HG02759 (cell line): ENCODE data around the gene TTYH1.
A peak's percentile ranks its signal among the peaks of the same experiment; 100 is the strongest.
"Not testable (repeated sequence)": the region's sequence is repeated elsewhere in the genome, so short reads cannot be mapped to it uniquely, and the experiment has no call there.

Experiments
- ATAC-seq: cut with Tn5 transposase; IDR thresholded peaks from one replicate; pipeline ENCODE4 v1.9.1; 2021; ENCODE audit warnings: mild to moderate bottlenecking, moderate library complexity; ENCODE audit not compliant: unreplicated experiment

TTYH1 gene

GRCh38 chr19:54458648-54459281 lies 43.5 kb downstream of the TTYH1 start:
- ATAC-seq, result no peak

DNA sequence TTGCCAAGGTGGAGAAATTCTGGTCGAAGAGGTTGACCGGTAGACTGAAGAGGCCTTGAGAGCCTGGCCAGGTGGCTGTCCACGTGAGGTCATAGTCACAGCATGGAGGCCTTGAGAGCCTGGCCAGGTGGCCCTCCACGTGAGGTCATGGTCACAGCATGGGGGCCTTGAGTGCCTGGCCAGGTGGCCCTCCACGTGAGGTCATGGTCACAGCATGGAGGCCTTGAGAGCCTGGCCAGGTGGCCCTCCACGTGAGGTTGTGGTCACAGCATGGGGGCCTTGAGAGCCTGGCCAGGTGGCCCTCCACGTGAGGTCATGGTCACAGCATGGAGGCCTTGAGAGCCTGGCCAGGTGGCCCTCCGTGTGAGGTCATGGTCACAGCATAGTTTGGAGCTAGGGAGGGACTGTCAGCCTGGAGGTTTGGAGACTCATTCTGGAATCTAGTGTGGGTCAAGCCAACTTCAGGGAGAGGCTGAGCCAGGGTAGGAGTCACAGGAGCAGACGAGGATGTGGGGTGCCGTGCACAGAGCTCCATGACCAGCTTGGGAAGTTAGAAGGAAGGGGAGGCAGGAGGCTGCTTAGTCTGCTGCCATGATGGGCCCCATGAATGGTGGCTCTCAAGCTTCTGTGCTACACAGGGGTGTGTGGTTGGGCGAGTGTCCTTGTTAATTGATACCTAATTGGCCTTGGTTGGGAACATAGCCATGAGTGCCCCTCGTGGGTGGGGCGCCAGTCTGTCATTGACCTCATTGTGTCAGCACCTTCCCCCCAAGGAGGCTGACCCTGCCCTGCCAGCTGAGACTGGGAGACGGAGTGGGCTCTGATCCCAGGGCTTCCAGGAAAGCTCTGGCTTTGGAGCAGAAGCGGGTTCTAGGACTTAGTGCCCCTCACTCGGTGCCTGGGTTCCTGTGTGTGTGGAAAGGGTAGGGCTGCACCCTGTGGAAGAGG lies 44.3 kb downstream of the TTYH1 start:
- no peak for ATAC-seq

DNA sequence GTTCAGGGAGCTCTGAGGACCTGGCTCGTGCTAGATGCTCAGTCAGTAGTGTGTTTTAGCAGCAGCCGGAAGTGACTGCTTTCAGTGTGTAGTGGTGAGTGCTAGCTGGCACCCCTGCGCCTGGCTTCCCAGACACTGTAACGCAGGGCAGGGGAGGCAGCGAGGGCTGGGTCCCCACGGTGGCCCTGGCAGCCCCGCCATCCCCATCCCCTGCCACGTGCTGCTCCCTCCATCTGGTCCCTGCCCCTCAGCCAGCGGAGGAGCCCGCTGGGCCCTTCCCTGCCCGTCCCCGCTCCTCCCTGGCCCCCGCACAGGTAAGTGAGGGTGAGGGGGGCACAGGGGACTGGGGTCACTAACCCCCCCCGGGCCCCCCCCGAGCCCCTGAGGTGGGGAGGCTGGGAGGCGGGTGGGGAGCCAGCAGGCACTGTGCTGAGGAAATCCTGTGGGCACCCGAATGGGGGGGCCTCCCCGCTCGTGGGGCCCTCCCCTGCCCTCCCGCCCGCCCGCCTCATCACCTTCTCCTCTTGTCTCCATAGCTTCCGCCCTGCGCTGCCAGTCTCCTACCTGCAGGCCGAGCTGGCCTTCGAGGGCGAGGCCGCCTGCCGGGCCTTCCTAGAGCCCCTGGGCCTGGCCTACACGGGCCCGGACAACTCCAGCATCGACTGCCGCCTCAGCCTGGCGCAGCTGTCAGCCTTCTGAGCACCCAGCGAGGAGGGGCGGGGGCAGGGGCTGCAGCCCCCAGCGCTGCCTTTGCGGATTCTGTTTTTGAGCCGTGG lies 45.2 kb downstream of the TTYH1 start:
- no peak for ATAC-seq

DNA sequence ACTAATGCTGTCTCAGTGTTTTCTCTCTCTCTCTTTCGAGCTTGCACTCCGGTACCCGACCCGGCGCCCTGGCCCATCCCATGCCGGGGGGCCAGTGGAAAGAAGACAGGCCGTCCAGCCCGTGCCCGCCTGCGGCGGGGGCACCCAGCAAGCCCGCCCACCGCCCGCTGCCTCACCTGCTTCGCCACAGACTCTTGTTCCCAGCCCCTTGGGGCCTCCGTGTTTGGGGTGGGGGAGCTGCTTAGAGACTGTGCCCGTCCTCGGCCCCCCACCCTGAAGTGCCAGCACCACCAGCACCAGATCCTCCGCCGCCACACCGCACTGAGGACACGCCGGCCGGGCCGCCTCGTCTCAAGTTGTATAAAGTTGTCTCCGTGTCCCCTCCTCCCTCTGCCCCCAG lies 45.9 kb downstream of the TTYH1 start:
- ATAC-seq, result no peak

DNA sequence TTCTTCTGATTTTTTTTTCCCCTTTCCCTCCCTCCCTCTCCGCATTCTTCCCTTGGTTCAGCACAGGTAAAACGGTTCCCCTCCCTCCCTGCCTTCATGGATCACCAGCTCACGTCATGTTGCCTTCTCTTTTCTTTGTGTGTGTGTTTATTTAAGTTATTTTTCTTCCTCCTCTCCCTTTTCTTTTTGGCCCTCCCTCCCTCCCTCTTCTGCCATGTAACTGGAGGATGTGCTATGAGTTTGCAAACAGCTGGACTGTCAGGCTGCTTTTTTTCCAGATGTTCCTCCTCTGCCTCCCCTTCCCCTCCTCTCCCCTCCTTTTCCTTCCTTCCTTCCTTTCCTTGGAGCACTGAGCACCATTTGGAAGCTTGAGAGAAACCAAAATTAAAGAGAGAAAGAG lies 46.3 kb downstream of the TTYH1 start:
- no peak for ATAC-seq

DNA sequence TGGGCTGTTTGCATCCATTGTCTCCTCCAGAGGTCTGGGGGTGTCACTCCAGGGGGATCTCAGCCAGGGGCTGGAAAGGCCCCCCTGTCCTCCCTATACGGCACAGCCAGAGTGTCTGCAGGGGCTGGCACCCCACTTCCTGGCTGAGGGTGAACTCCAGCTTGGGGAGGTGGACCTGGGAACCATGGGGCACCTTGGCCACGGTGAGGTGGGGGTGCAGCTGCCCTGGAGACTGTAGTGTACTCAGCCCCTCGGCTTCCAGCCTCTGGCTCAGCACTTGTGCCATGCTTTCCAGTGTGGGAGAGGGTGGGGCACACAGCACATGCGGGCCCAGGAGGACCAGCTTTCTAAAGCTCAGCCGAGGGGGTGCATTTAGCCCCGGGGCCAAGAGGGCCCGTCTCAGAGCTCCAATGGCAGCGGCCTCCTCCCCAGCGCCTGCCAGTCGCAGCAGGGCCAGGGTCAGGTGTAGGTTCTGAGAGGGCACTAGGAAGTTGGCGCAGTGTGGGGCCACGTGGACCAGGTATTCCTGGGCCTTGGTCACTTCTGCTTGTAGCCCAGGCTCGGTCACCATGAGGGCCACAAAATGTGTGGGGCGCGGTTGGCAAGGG lies 46.9 kb downstream of the TTYH1 start:
- no peak for ATAC-seq

GRCh38 chr19:54462655-54463530 lies 47.6 kb downstream of the TTYH1 start:
- peak; percentile 12 for ATAC-seq

DNA sequence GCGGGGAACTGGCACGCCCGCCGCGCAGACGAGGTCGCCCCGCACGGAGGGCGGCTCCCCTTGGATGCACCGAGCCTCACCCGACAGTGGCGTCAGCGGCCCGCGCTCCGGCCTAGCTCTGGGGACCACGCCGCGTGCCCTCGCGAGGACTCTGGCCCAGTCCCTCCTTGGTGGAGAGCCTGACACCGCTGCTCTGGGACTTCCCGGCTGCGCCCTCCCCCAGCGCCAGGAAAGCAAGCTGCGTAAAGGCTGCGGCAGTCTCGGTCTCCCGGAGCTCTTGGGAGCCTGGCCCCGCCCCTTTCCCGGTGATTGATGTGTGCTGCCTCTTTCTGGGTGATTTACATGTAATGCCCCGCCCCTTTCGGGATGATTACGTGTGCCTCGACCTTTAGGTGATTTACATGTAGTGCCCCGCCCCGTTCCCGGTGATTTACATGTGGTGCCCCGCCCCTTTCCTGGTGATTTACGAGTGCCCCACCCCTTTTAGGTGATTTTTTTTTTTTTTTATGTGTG lies 48.3 kb downstream of the TTYH1 start, which contains the start of gene LENG9:
TSS of gene LENG9 (minus strand) at position 248 of the 513 bp plus-strand sequence. CDS start 252 bp downstream, outside the sequence.
- ATAC-seq, result peak; percentile 52

DNA sequence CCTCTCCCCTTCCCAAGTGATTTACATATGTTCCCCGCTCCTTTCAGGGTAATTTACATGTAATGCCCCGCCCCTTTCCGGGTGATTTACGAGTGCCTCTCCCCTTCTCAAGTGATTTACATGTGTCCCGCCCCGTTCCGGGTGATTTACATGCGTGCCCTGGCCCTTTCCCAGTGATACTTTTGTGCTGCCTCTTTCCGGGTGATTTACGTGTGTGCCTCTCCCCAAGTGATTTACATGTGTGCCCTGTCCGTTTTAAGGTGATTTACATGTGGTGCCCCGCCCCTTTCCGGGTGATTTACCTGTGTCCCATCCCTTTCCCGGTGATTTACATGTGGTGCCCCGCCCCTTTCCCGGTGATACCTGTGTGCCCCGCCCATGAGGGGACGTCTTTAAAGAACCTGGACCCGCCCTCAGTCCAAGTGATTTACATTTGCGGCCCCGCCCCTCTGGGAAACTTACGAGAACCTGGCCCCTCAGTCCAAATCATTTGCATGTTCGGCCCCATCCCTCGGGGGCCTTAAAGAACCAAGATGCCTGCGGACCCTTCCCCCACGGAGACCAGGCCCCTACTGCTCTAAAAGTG lies 48.9 kb downstream of the TTYH1 start:
- ATAC-seq, result peak; percentile 47

DNA sequence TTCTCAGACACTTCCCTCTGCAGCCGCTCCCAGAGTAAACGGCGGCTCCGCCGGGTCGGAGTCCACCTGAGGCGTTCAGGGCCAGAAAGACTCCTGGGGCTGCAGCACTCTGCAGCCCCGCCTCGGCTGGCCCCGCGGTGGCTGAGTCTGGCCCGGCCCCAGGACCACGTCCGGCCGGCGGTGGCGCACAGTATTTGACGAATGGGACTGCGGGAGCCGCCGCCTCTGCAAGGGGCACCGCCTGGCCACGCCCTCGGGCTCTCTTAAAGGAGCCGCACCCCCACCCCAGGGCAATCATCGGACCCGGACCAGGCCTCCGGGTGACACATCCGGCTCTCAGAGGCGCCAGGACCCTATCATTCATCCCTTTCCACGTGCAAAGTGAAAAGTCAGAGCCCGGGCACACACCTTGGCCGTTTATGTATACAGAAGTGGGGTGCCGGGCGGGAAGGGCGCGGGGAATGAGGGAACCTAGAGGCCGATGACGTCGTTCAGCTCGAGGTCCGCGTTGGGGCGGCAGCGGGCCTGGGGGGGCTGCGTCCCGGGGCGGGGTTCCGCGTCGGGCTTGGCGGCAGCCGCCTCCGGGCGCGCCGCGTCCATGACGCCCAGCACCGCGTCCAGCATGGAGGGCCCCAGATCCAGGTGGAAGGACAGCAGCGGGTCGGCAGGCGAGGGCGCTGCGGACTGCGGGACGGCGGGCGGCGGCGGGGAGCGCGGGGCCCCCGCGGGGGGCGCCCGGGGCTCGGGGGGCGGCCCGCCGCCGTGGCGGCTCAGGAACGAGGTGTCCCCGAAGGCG lies 49.6 kb downstream of the TTYH1 start:
- ATAC-seq, result peak; percentile 57

DNA sequence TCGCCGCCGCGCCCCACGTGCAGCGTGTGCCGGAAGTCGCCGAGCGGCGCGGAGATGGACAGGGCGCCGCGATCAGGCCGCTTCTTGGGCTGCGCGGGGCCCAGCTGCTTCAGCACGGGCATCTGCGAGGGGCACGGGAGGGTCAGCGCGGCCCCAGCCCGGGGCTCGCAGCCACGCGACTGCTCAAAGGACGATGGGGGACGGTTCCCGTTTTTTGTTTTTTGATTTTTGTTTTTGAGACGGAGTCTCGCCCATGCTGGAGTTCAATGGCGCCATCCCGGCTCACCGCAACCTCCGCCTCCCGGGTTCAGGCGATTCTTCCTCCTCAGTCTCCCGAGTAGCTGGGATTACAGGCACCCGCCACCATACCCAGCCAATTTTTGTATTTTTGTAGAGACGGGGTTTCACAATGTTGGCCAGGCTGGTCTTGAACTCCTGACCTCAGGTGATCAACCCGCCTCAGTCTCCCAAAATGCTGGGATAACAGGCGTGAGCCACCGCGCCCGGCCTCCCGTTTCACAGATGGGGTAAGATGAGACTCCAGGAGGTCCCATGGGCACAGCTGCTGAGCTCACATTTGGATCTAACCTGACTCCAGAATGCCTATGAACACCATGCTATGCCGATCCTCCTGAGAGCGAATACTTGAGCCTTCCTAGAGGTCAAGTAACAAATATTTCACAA lies 50.3 kb downstream of the TTYH1 start:
- no peak for ATAC-seq

DNA sequence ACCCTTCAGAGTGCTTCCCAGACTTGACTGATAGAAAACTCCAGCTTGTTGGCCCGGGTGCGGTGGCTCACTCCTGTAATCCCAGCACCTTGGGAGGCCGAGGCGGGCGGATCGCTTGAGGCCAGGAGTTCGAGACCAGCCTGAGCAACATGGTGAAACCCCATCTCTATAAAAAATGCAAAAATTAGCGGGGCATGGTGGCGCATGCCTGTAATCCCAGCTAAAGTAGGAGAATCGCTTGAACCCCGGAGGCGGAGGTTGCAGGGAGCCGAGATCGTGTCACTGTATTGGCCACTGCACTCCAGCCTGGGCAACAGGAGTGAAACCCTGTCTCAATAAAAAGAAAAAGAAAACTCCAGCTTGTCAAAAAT lies 50.8 kb downstream of the TTYH1 start:
- not testable (repeated sequence) for ATAC-seq

DNA sequence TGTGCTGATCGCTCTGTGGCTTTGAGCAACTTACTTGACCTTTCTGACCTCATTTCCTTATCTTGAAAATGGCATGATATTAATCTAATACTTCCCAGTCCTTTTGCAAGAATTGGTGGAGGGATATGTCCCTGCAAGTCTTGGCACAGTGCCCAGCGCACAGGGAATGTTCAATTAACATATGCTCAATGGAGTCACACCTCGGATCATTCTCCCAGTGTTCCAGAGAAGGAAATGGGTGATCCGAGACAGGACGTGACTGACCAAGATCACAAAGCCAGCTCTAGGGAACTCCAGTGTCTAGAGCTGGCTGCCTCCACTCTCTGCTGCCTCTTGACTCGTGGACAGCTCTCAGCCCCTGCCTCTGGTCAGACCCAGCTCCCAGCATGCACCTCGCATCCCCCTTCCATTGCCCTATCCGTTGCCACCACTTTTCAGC lies 54.3 kb downstream of the TTYH1 start:
- ATAC-seq, result no peak

GRCh38 chr19:54470276-54470887 lies 55.1 kb downstream of the TTYH1 start:
- ATAC-seq, result no peak

GRCh38 chr19:54470991-54471782 lies 55.9 kb downstream of the TTYH1 start:
- ATAC-seq, result no peak

DNA sequence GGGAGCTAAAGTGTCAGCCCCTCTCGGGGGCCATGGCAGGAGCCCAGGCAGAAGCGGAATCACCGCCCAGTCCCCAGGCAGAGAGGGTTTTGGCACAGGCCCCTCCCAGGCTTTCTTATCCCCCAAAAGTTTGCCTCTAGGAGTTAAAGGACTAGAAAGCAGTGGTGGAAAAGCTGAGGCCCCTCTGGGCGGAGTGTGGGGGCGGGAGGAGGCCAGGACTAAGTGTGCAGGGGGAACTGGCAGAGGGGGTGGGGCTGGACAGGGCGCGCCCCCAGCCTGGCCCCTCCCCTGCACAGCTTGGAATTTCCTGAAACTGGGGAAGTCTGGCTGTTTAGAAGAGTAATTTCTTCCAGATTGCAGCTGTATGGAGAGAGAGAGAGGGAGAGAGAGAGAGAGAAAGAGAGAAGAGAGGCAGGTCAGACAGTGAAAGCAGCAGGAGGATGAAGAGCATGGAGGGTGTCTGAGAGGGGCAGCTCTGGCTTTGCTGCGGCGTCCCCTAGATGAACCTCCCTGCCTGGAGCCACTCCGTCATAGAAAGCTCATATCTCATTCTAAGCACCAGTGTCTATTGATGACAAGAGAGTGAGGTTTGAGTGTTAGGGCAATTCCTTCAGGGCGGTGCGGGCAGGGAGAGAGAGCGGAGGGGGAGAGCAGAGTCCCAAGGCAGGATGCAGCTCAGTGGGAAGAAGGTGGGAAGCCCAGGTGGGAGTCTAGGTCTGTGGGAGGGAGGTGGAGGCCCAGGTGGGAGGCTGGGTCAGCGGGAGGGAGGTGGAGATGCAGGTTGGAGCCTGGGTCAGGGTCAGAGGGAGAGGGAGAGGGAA lies 58.0 kb downstream of the TTYH1 start, which contains the start of gene CDC42EP5:
TSS of gene CDC42EP5 (minus strand) at position 226 of the 821 bp plus-strand sequence. CDS start 7,749 bp downstream, outside the sequence.
- ATAC-seq, result no peak
